Central memory CD8-positive, alpha-beta T cell (primary cell): ENCODE measurements around the gene PALLD.

Experiments used
- ATAC-seq: fragments of 150-1000 bp; cut with Tn5 transposase; replicated peaks from 2 replicates; pipeline ENCODE4 v1.10.0; 2022; ENCODE audit warnings: mild to moderate bottlenecking, moderate FRiP score, moderate number of reproducible peaks; ENCODE audit not compliant: poor library complexity, severe bottlenecking; ENCODE audit errors: extremely low read depth
- DNase-seq, 2 donors: peaks; one replicate each; pipeline ENCODE4 v3.0.0; 2021; ENCODE audit warnings: low spot score in 2 of 2
- H3K27ac Mint-ChIP-seq: one replicate; pipeline ENCODE4 v1.8.0; 2022; ENCODE audit warnings: low read depth, mild to moderate bottlenecking, moderate library complexity, mixed read lengths
- H3K27me3 Mint-ChIP-seq: one replicate; pipeline ENCODE4 v1.8.0; 2022; ENCODE audit warnings: mixed read lengths
- H3K36me3 Mint-ChIP-seq: one replicate; pipeline ENCODE4 v1.8.0; 2022; ENCODE audit warnings: mild to moderate bottlenecking, moderate library complexity, mixed read lengths; ENCODE audit not compliant: insufficient read depth
- H3K4me1 Mint-ChIP-seq: one replicate; pipeline ENCODE4 v1.8.0; 2022; ENCODE audit warnings: mixed read lengths
- H3K4me3 Mint-ChIP-seq: one replicate; pipeline ENCODE4 v1.8.0; 2022; ENCODE audit warnings: mild to moderate bottlenecking, moderate library complexity, mixed read lengths
- H3K9me3 Mint-ChIP-seq: one replicate; pipeline ENCODE4 v1.8.0; 2022; ENCODE audit warnings: mixed read lengths

The PALLD gene

GRCh38 chr4:168731006-168731636 is 234.3 kb downstream of the PALLD start:
- Mint-ChIP-seq H3K36me3 (peaks cover 1% of the 10 kb centered on the region), H3K27ac (no peak overlapping the region), H3K9me3 (no peaks in the 10 kb centered on the region), H3K4me3 (no peak overlapping the region), H3K27me3 (peaks cover 63% of the 10 kb centered on the region), H3K4me1 (no peaks in the 10 kb centered on the region)
- no peak for DNase-seq
- no peak for ATAC-seq

DNA sequence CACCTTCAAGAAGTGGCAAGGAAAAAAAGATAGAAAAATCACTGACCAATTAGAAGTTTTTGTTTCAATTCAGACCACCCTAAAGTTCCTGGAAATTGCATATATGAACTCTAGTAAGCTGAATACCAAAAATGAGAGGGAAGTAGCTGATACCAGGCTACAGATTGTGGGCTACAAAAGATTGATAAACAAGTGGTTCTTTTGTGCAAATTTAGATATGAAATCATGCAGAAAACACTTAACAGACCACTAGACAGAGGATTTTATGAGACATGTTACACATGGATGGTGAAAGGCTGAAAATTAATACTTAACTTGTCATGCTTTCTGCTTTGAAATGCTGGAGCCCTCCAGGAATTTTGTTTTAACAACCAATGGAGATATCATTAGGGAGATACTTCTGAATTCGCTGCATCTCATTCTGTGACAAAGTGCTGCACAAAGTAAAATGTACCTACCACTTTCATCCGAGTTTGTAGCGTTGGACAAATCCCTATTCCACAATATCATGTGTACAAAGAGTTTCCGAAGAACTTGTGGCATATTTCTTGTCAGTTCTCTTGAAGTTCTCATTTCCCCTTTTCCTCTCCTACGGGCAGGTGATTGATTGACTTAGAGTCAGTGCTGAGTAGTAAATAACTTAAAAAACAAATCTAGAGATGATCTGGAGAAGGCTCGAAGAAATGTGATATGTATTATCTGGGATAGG is 235.0 kb downstream of the PALLD start:
- H3K27me3 Mint-ChIP-seq, result peaks cover 65% of the 10 kb centered on the region
- no peak for DNase-seq
- H3K27ac Mint-ChIP-seq, result no peak overlapping the region

GRCh38 chr4:168732714-168733113 is 235.9 kb downstream of the PALLD start:
- no peaks in the 10 kb centered on the region for H3K4me1 Mint-ChIP-seq
- no peak overlapping the region for H3K4me3 Mint-ChIP-seq
- ATAC-seq (no peak), DNase-seq (no peak)
- H3K27ac Mint-ChIP-seq, result no peak overlapping the region
- H3K9me3 Mint-ChIP-seq, result no peaks in the 10 kb centered on the region
- H3K36me3 Mint-ChIP-seq, result peaks cover 1% of the 10 kb centered on the region
- H3K27me3 Mint-ChIP-seq, result peaks cover 65% of the 10 kb centered on the region

More for the DNA sequence above, 235.0 kb downstream of the PALLD start:
- peaks cover 1% of the 10 kb centered on the region for H3K36me3 Mint-ChIP-seq
- H3K9me3 Mint-ChIP-seq, result no peaks in the 10 kb centered on the region
- ATAC-seq, result no peak
- H3K4me3 Mint-ChIP-seq, result no peak overlapping the region
- H3K4me1 Mint-ChIP-seq, result no peaks in the 10 kb centered on the region

DNA sequence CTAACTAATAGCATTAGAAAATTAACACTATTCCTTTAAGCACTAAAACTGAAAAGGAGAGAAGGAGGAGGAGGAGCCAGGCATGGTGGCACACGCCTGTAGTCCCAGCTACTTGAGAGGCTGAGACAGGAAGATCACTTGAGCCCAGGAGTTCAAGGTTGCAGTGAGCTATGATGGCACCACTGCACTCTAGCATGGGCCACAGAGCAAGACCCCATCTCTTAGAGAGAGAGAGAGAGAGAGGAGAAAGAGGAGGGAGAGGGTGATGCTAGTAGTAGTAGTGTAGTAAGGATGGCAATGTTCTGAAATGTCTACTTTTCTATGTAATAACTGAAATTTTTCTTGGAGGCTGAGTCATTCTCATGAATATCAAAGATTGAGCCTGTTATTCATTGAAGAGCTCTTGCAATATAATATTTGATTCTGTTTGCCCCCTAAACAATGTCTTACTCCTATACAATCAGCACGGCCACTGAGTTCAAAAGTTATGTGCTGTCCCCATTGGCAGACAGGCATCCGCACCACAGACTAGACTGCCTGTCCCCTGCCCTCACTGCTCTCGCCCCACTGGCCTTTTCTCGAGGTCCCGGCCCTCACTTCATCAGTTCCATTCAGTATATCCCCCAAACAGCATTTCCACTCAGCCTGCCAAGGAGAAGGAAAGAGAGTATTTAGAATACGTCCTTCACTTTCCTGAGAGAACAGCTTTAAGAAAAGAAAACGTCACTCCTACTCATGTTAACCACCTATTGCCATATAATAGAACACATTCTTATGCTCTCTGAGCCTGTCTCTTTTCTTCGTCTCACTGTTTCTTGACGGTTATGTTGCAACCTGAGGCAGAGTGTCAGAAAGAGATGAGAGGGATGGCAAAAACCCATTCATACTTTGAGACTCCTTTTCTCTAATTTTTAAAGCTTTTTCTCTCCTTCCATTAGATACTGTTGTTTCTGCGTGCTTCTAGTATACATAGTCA is 238.1 kb downstream of the PALLD start:
- Mint-ChIP-seq H3K36me3 (peaks cover 1% of the 10 kb centered on the region), H3K27ac (no peak overlapping the region), H3K4me1 (no peaks in the 10 kb centered on the region), H3K9me3 (no peaks in the 10 kb centered on the region), H3K27me3 (peaks cover 46% of the 10 kb centered on the region), H3K4me3 (no peak overlapping the region)
- DNase-seq (no peak), ATAC-seq (no peak)

DNA sequence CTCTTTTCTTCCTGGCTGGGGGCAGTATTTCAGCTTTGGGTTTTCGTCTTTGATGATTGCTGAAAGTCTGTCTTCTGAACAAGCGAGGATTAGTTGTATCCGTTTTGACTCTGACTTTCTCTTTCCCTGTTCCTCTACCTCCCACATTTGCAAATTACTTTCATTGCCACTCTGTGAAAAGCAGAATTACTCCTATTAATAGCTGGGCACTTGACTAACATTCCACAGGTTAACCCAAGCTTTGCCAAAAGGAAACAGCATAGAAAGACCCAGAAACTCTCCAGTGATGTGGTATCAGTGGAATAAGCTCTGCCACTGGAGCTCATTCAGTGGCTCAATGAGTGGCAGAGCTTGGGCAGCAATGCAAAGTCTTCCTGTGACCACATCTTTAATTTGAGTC is 238.9 kb downstream of the PALLD start:
- H3K36me3 Mint-ChIP-seq, result peaks cover 1% of the 10 kb centered on the region
- H3K27ac Mint-ChIP-seq, result no peak overlapping the region
- ATAC-seq (no peak), DNase-seq (no peak)
- no peaks in the 10 kb centered on the region for H3K9me3 Mint-ChIP-seq
- H3K4me3 Mint-ChIP-seq, result no peak overlapping the region
- H3K27me3 Mint-ChIP-seq, result peaks cover 39% of the 10 kb centered on the region
- no peaks in the 10 kb centered on the region for H3K4me1 Mint-ChIP-seq

DNA sequence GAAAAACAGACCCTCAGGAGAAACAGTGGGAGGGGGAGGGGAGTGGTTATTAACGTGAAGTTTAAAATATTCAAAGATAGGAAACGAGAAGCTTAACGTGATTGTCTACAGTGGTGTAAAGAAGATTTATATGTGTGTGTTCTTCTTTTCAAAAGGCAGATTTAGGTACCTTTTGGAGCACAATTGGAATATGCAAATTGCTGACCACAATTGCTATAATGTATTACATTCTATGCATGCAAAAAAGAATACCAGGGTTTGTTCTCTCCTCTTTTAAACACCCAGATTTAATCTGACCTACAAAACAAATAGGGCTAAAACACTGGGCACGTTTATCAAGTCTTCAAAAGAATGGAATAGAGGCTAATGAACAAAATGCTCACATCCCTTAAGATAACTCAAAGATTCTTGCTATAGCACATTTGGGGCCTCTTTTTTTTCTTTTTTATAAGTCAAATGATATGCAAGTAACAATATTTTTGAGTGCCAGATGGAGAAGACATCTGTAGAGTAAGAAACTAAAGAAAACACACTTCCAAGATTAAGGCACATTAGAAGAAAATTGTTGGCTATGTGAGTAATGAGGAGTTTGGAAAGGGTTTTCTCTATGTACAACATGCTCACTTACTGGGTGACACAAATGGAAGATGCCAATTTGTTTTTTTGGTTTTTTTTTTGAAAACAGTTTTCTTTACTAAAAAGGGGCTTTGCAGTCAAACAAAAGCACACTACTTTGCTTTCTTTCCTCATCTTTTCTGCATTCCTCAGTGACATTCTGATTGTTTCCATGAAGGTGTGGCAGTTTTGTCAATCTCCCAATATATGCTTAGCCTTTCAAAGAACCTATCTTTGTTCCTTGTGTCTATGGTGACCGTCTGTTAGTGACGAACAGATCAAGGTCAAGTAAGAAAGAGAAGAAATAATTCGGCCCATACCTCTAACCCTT is 240.3 kb downstream of the PALLD start:
- Mint-ChIP-seq H3K36me3 (peaks cover 1% of the 10 kb centered on the region), H3K4me1 (no peaks in the 10 kb centered on the region), H3K27ac (no peak overlapping the region), H3K27me3 (peaks cover 40% of the 10 kb centered on the region), H3K9me3 (no peaks in the 10 kb centered on the region), H3K4me3 (no peak overlapping the region)
- ATAC-seq (no peak), DNase-seq (no peak)

GRCh38 chr4:168737806-168738172 is 240.9 kb downstream of the PALLD start:
- H3K36me3 Mint-ChIP-seq, result peaks cover 1% of the 10 kb centered on the region
- ATAC-seq (no peak), DNase-seq (no peak)
- no peak overlapping the region for H3K4me3 Mint-ChIP-seq
- no peaks in the 10 kb centered on the region for H3K4me1 Mint-ChIP-seq
- no peak overlapping the region for H3K27ac Mint-ChIP-seq
- H3K9me3 Mint-ChIP-seq, result no peaks in the 10 kb centered on the region
- peaks cover 42% of the 10 kb centered on the region for H3K27me3 Mint-ChIP-seq

GRCh38 chr4:168739886-168740285 is 243.0 kb downstream of the PALLD start:
- H3K36me3 Mint-ChIP-seq, result no peaks in the 10 kb centered on the region
- no peak overlapping the region for H3K4me3 Mint-ChIP-seq
- H3K4me1 Mint-ChIP-seq, result no peaks in the 10 kb centered on the region
- H3K27ac Mint-ChIP-seq, result no peak overlapping the region
- peaks cover 55% of the 10 kb centered on the region for H3K27me3 Mint-ChIP-seq
- DNase-seq, result no peak
- ATAC-seq, result no peak
- H3K9me3 Mint-ChIP-seq, result no peaks in the 10 kb centered on the region

- ATAC-seq (no peak), DNase-seq (no peak)
- no peak overlapping the region for H3K27ac Mint-ChIP-seq
- H3K4me1 Mint-ChIP-seq, result no peaks in the 10 kb centered on the region
- no peaks in the 10 kb centered on the region for H3K9me3 Mint-ChIP-seq
- H3K27me3 Mint-ChIP-seq, result peaks cover 47% of the 10 kb centered on the region
- no peaks in the 10 kb centered on the region for H3K36me3 Mint-ChIP-seq
- H3K4me3 Mint-ChIP-seq, result no peak overlapping the region
These were observed 243.8 kb downstream of the PALLD start for GRCh38 chr4:168740691-168741090.

GRCh38 chr4:168741281-168742173 is 244.7 kb downstream of the PALLD start:
- Mint-ChIP-seq H3K4me3 (no peak overlapping the region), H3K4me1 (no peaks in the 10 kb centered on the region), H3K27ac (no peak overlapping the region), H3K9me3 (no peaks in the 10 kb centered on the region), H3K36me3 (no peaks in the 10 kb centered on the region), H3K27me3 (peaks cover 40% of the 10 kb centered on the region)
- no peak for ATAC-seq
- no peak for DNase-seq

DNA sequence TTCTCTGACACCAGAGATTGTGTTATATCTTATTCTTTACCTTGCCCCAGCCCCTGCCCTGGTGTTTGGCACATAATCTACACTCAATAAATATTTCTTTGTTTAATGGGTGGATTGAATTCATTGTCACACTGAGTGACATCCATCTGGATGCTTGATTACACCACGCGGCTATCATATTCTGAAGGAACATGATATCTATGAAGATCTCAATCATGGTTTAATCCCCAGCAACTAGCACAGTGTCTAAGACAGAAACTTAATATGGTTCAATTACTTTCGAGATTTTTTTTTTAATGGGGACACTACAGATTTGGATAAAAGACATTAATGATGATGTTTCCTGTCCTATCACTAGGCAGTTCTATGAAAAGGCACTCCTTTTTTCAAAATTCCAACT is 246.3 kb downstream of the PALLD start:
- peaks cover 40% of the 10 kb centered on the region for H3K27me3 Mint-ChIP-seq
- H3K36me3 Mint-ChIP-seq, result no peaks in the 10 kb centered on the region
- ATAC-seq, result no peak
- no peak for DNase-seq
- no peak overlapping the region for H3K4me3 Mint-ChIP-seq
- no peak overlapping the region for H3K27ac Mint-ChIP-seq
- H3K4me1 Mint-ChIP-seq, result no peaks in the 10 kb centered on the region
- no peaks in the 10 kb centered on the region for H3K9me3 Mint-ChIP-seq
